GM23248 (cell line): ENCODE results near the gene NPAS3. TPM values are rescaled to one million over a fixed set of nuclear protein-coding genes. Genes with fewer than 3 reads are reported as not detected.
A peak's percentile ranks its signal among the peaks of the same experiment; 100 is the strongest.

Experiments
- DNase-seq: peaks from one replicate; pipeline ENCODE4 v3.0.0-alpha.2; 2015
- H2AFZ ChIP-seq: fragments of 200-600 bp; sonication (generic); 2 replicates; pipeline ENCODE4 v1.6.1; 2016; ENCODE audit warnings: antibody characterized with exemption
- H3F3A ChIP-seq: fragments of 200-600 bp; sonication (generic); 2 replicates; pipeline ENCODE4 v1.6.1; 2016; ENCODE audit warnings: mild to moderate bottlenecking, antibody characterized with exemption, mixed run types; ENCODE audit not compliant: insufficient read depth
- H3K27ac ChIP-seq: fragments of 200-600 bp; sonication (generic); 2 replicates; pipeline ENCODE4 v1.5.1; 2016; ENCODE audit warnings: mild to moderate bottlenecking
- H3K27me3 ChIP-seq: fragments of 200-600 bp; sonication (generic); replicated peaks from 2 replicates; pipeline ENCODE4 v1.6.1; 2016; ENCODE audit warnings: mild to moderate bottlenecking; ENCODE audit not compliant: insufficient read depth
- H3K36me3 ChIP-seq: fragments of 200-600 bp; sonication (generic); 2 replicates; pipeline ENCODE4 v1.6.1; 2016; ENCODE audit warnings: low read depth, mild to moderate bottlenecking
- H3K4me1 ChIP-seq: fragments of 200-600 bp; sonication (generic); 2 replicates; pipeline ENCODE4 v1.6.1; 2016; ENCODE audit warnings: mild to moderate bottlenecking; ENCODE audit not compliant: insufficient read depth
- H3K4me2 ChIP-seq: fragments of 200-600 bp; sonication (generic); one replicate; pipeline ENCODE4 v1.6.1; 2016; ENCODE audit warnings: mild to moderate bottlenecking; ENCODE audit not compliant: unreplicated experiment
- H3K4me3 ChIP-seq: fragments of 200-600 bp; sonication (generic); 2 replicates; pipeline ENCODE4 v1.5.1; 2016; ENCODE audit warnings: mild to moderate bottlenecking
- H3K79me2 ChIP-seq: fragments of 200-600 bp; sonication (generic); 2 replicates; pipeline ENCODE4 v1.6.1; 2016; ENCODE audit warnings: mild to moderate bottlenecking; ENCODE audit not compliant: insufficient read depth
- H3K9ac ChIP-seq: fragments of 200-600 bp; sonication (generic); 2 replicates; pipeline ENCODE4 v1.6.1; 2016; ENCODE audit warnings: mild to moderate bottlenecking
- H3K9me2 ChIP-seq: fragments of 200-600 bp; sonication (generic); 2 replicates; pipeline ENCODE4 v1.6.1; 2016; ENCODE audit warnings: mixed run types, mild to moderate bottlenecking, moderate library complexity; ENCODE audit not compliant: insufficient read depth
- H3K9me3 ChIP-seq: fragments of 200-600 bp; sonication (generic); one replicate; pipeline ENCODE4 v1.6.1; 2017; ENCODE audit warnings: low read depth
- H4K20me1 ChIP-seq: fragments of 200-600 bp; sonication (generic); 2 replicates; pipeline ENCODE4 v1.6.0; 2016; ENCODE audit not compliant: insufficient read depth
- EZH2 ChIP-seq: fragments of 200-600 bp; sonication (generic); IDR thresholded peaks from 2 replicates; pipeline ENCODE4 v1.6.1; 2018; ENCODE audit warnings: antibody characterized with exemption, mild to moderate bottlenecking; ENCODE audit not compliant: insufficient read depth, poor library complexity, severe bottlenecking
- EZH2phosphoT487 ChIP-seq: fragments of 200-600 bp; sonication (generic); IDR thresholded peaks from 2 replicates; pipeline ENCODE4 v1.6.1; 2018; ENCODE audit warnings: antibody characterized with exemption, moderate library complexity, mild to moderate bottlenecking, low read depth; ENCODE audit not compliant: insufficient read depth
- WGBS, 2 experiments: methylation state at CpG; one replicate each; pipeline ENCODE4 v1.1.6; 2015 to 2017; ENCODE audit warnings: low lambda C conversion rate in 2 of 2, low coverage in 1 of 2; ENCODE audit errors: missing lambda C conversion rate in 2 of 2; 5-methylcytosine and 5-hydroxymethylcytosine counted together
- in situ Hi-C: fragments of 300-500 bp; cut with MboI; formaldehyde crosslinking; loops from 2 replicates; pipeline ENCODE4 v1.15.0; 2020
- polyA plus RNA-seq: library from polyadenylated mRNA; unstranded; fragments of >200 nt; fragmentation: Nextera tagmentation; extraction: Ambion mirVana; gene quantifications from 2 replicates; pipeline ENCODE4 v1.2.1, GENCODE V29; 2016
- total RNA-seq: library from RNA; depleted of rRNA; stranded (reverse); fragments of >200 nt; shearing (Covaris generic); gene quantifications from 2 replicates; pipeline ENCODE4 v1.2.3, GENCODE V29; 2014; rRNA removed

NPAS3 gene
- 0.65 TPM in 1 of 2 replicates, not detected in the other for total RNA-seq
- not detected in 2 replicates for polyA plus RNA-seq

- no peak for TF ChIP-seq EZH2
- no peak for TF ChIP-seq EZH2phosphoT487
- H3K79me2 ChIP-seq: no peaks in the 10 kb centered on the region
- H2AFZ ChIP-seq: peak within 1 kb of the TSS; percentile 88
- peak within 1 kb of the TSS; percentile 75 for H3K4me2 ChIP-seq
- 0 to 1% methylated on average over 12 to 33 of the region's 92 CpGs for WGBS, 2 experiments
- no peaks in the 10 kb centered on the region for H4K20me1 ChIP-seq
- H3K27ac ChIP-seq: peak within 1 kb of the TSS; percentile 58
- in situ Hi-C loops: no loop called here
- H3K9me3 ChIP-seq: no peaks in the 10 kb centered on the region
- peaks cover 4% of the 10 kb centered on the region for H3F3A ChIP-seq
- peak; percentile 56 for DNase-seq
- no peaks in the 10 kb centered on the region for H3K36me3 ChIP-seq
- peak within 1 kb of the TSS; percentile 77 for H3K4me3 ChIP-seq
- peaks cover 7% of the 10 kb centered on the region; the same call in 1 of the 2 replicates for H3K4me1 ChIP-seq
- peak within 1 kb of the TSS; percentile 77 for H3K9ac ChIP-seq
- H3K27me3 ChIP-seq: peaks cover 28% of the 10 kb centered on the region
- no peaks in the 10 kb centered on the region for H3K9me2 ChIP-seq
These were observed at the start of gene NPAS3 for GRCh38 chr14:32938719-32939253. TSS of gene NPAS3 (plus strand) at chr14:32938879.

GRCh38 chr14:32896979-32897697 lies 41.5 kb upstream of the NPAS3 start:
- TF ChIP-seq EZH2phosphoT487: no peak
- TF ChIP-seq EZH2: no peak
- in situ Hi-C loops: no loop called here
- no peaks in the 10 kb centered on the region for H3K9me2 ChIP-seq
- H3K27ac ChIP-seq: peak overlapping the region; percentile 26; the same call in 1 of the 2 replicates
- H4K20me1 ChIP-seq: no peaks in the 10 kb centered on the region
- H3K4me3 ChIP-seq: peak overlapping the region; percentile 84
- H3F3A ChIP-seq: no peaks in the 10 kb centered on the region
- H3K79me2 ChIP-seq: no peaks in the 10 kb centered on the region
- no peaks in the 10 kb centered on the region for H3K9me3 ChIP-seq
- H3K27me3 ChIP-seq: no peaks in the 10 kb centered on the region
- H3K4me2 ChIP-seq: peak overlapping the region; percentile 88
- whole genome bisulfite sequencing, 2 experiments: 8% methylated on average over 10 of the region's 10 CpGs
- H3K9ac ChIP-seq: peak overlapping the region; percentile 77
- H3K4me1 ChIP-seq: 0 out of 2 replicates have a peak, but pooled peaks cover 4% of the 10 kb centered on the region
- H2AFZ ChIP-seq: peak overlapping the region; percentile 98
- H3K36me3 ChIP-seq: no peaks in the 10 kb centered on the region
- peak; percentile 60 for DNase-seq

GRCh38 chr14:32897698-32898064 lies 41.0 kb upstream of the NPAS3 start:
- H2AFZ ChIP-seq: peak overlapping the region; percentile 98
- H3K4me2 ChIP-seq: peak overlapping the region; percentile 88
- H3K4me1 ChIP-seq: 0 out of 2 replicates have a peak, but pooled peaks cover 4% of the 10 kb centered on the region
- H3K79me2 ChIP-seq: no peaks in the 10 kb centered on the region
- no peaks in the 10 kb centered on the region for H3F3A ChIP-seq
- no peak for DNase-seq
- no peaks in the 10 kb centered on the region for H3K9me3 ChIP-seq
- no peaks in the 10 kb centered on the region for H3K36me3 ChIP-seq
- H3K27me3 ChIP-seq: no peaks in the 10 kb centered on the region
- no peaks in the 10 kb centered on the region for H4K20me1 ChIP-seq
- in situ Hi-C loops: no loop called here
- no peaks in the 10 kb centered on the region for H3K9me2 ChIP-seq
- H3K4me3 ChIP-seq: peak overlapping the region; percentile 84
- TF ChIP-seq EZH2phosphoT487 (no peak), EZH2 (no peak)
- H3K9ac ChIP-seq: peak overlapping the region; percentile 77
- 56 to 57% methylated on average over 7 of the region's 7 CpGs for WGBS, 2 experiments
- H3K27ac ChIP-seq: no peak overlapping the region

- Histone ChIP-seq H3K27ac (no peak overlapping the region), H3K9ac (no peak overlapping the region), H3K36me3 (no peaks in the 10 kb centered on the region), H3K4me3 (no peak overlapping the region), H3K79me2 (no peaks in the 10 kb centered on the region), H3K4me1 (0 out of 2 replicates have a peak, but pooled peaks cover 4% of the 10 kb centered on the region), H3K4me2 (no peak overlapping the region), H3F3A (no peaks in the 10 kb centered on the region), H3K9me3 (no peaks in the 10 kb centered on the region), H4K20me1 (no peaks in the 10 kb centered on the region), H2AFZ (no peak overlapping the region), H3K9me2 (no peaks in the 10 kb centered on the region), H3K27me3 (no peaks in the 10 kb centered on the region)
- TF ChIP-seq EZH2: no peak
- TF ChIP-seq EZH2phosphoT487: no peak
- DNase-seq: no peak
- WGBS, 2 experiments: 85 to 96% methylated on average over 2 of the region's 2 CpGs
- in situ Hi-C loops: no loop called here
These were observed 39.8 kb upstream of the NPAS3 start for GRCh38 chr14:32898876-32899275.
